ENCODE data around the gene PPP2R5C.

DNA sequence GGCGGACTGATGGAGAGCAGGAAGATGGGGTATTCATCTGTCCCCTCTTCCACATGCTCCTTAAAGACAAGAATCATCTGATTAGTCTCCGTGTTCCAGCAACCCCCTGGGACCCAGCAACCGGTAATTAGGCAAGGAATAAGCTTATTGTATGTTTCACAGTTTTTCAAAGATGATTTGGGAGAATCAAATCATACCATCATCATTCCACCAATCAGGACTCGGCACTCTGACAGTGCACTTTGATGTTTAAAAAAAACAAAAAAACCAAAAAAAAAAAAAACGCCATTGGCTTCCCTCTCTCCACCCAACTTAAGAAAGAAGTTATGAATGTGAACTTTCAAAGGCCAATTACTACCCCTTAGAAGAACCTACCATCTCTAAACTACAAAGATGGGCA lies 201.5 kb downstream of the PPP2R5C start:
- TF ChIP-seq, protein P1, sequence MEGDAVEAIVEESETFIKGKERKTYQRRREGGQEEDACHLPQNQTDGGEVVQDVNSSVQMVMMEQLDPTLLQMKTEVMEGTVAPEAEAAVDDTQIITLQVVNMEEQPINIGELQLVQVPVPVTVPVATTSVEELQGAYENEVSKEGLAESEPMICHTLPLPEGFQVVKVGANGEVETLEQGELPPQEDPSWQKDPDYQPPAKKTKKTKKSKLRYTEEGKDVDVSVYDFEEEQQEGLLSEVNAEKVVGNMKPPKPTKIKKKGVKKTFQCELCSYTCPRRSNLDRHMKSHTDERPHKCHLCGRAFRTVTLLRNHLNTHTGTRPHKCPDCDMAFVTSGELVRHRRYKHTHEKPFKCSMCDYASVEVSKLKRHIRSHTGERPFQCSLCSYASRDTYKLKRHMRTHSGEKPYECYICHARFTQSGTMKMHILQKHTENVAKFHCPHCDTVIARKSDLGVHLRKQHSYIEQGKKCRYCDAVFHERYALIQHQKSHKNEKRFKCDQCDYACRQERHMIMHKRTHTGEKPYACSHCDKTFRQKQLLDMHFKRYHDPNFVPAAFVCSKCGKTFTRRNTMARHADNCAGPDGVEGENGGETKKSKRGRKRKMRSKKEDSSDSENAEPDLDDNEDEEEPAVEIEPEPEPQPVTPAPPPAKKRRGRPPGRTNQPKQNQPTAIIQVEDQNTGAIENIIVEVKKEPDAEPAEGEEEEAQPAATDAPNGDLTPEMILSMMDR (IDR thresholded peaks at IDR 0.05; ENCODE audit: low read depth, low read length, poor library complexity, severe bottlenecking) = no peak
- no peak for TF ChIP-seq EZH2phosphoT487 (IDR thresholded peaks at IDR 0.05; ENCODE audit: borderline replicate concordance, low read length)

Measured in DOHH2 (cell line).